ENCODE results near the gene TBC1D1.

TBC1D1 gene

GRCh38 chr4:38067499-38067898 is 176.6 kb downstream of the TBC1D1 start:
- H3K27me3 ChIP-seq (replicated peaks; ENCODE audit: control insufficient read depth, insufficient read depth, low read length) = no peaks in the 10 kb centered on the region
- peaks cover 4% of the 10 kb centered on the region for H3K36me3 ChIP-seq (ENCODE audit: control insufficient read depth, insufficient read depth, low read length)
- no peak overlapping the region for H3K4me3 ChIP-seq (replicated peaks; ENCODE audit: low read depth, low read length)
- TF ChIP-seq CTCF (IDR thresholded peaks at IDR 0.05; ENCODE audit: insufficient read depth, low read length, poor library complexity, severe bottlenecking) = no peak
- no peak for DNase-seq (ENCODE audit: extremely low read depth, insufficient read length)

GRCh38 chr4:38068107-38068506 is 177.2 kb downstream of the TBC1D1 start:
- Histone ChIP-seq H3K36me3 (ENCODE audit: control insufficient read depth, insufficient read depth, low read length) (peaks cover 2% of the 10 kb centered on the region), H3K27me3 (replicated peaks; ENCODE audit: control insufficient read depth, insufficient read depth, low read length) (no peaks in the 10 kb centered on the region), H3K4me3 (replicated peaks; ENCODE audit: low read depth, low read length) (no peak overlapping the region)
- TF ChIP-seq CTCF (IDR thresholded peaks at IDR 0.05; ENCODE audit: insufficient read depth, low read length, poor library complexity, severe bottlenecking) = no peak
- no peak for DNase-seq (ENCODE audit: extremely low read depth, insufficient read length)

GRCh38 chr4:38069271-38069760 is 178.4 kb downstream of the TBC1D1 start:
- no peak for DNase-seq (ENCODE audit: extremely low read depth, insufficient read length)
- peaks cover 3% of the 10 kb centered on the region for H3K36me3 ChIP-seq (ENCODE audit: control insufficient read depth, insufficient read depth, low read length)
- no peaks in the 10 kb centered on the region for H3K27me3 ChIP-seq (replicated peaks; ENCODE audit: control insufficient read depth, insufficient read depth, low read length)
- H3K4me3 ChIP-seq (replicated peaks; ENCODE audit: low read depth, low read length) = no peak overlapping the region
- peak; percentile 78 for TF ChIP-seq CTCF (IDR thresholded peaks at IDR 0.05; ENCODE audit: insufficient read depth, low read length, poor library complexity, severe bottlenecking)

GRCh38 chr4:38071801-38072431 is 181.0 kb downstream of the TBC1D1 start:
- no peak for TF ChIP-seq CTCF (IDR thresholded peaks at IDR 0.05; ENCODE audit: insufficient read depth, low read length, poor library complexity, severe bottlenecking)
- H3K4me3 ChIP-seq (replicated peaks; ENCODE audit: low read depth, low read length) = no peak overlapping the region

GRCh38 chr4:38072578-38072977 is 181.7 kb downstream of the TBC1D1 start:
- Histone ChIP-seq H3K27me3 (replicated peaks; ENCODE audit: control insufficient read depth, insufficient read depth, low read length) (no peaks in the 10 kb centered on the region), H3K4me3 (replicated peaks; ENCODE audit: low read depth, low read length) (no peak overlapping the region), H3K36me3 (ENCODE audit: control insufficient read depth, insufficient read depth, low read length) (peaks cover 2% of the 10 kb centered on the region)
- DNase-seq (ENCODE audit: extremely low read depth, insufficient read length) = no peak
- TF ChIP-seq CTCF (IDR thresholded peaks at IDR 0.05; ENCODE audit: insufficient read depth, low read length, poor library complexity, severe bottlenecking) = no peak

More at GRCh38 chr4:38071801-38072431, 181.0 kb downstream of the TBC1D1 start:
- peaks cover 3% of the 10 kb centered on the region for H3K36me3 ChIP-seq (ENCODE audit: control insufficient read depth, insufficient read depth, low read length)
- no peak for DNase-seq (ENCODE audit: extremely low read depth, insufficient read length)
- H3K27me3 ChIP-seq (replicated peaks; ENCODE audit: control insufficient read depth, insufficient read depth, low read length) = no peaks in the 10 kb centered on the region
